ENCODE data around the gene CD58. TPM values are rescaled to one million over a fixed set of nuclear protein-coding genes. Genes with fewer than 3 reads are reported as not detected.

Gene CD58
- polyA plus RNA-seq, 3 donors: 81.0 to 168 (median 128) TPM

GRCh38 chr1:116489231-116489697 is 81.6 kb downstream of the CD58 start:
- intact Hi-C loops (cut with micrococcal nuclease): loop anchor here in 1 of 2 donors (5.0 kb wide), 1 partner anchor 337 kb away; no protein-coding TSS in a partner anchor
- no peak for TF ChIP-seq CTCF (IDR thresholded peaks at IDR 0.05)

GRCh38 chr1:116488071-116488470 is 82.8 kb downstream of the CD58 start:
- Histone ChIP-seq H3K4me3 (replicated peaks in 1 of 3; ENCODE audit: low read depth in 2 of 3, low read length in 3 of 3) (no peak overlapping the region), H3K27me3 (ENCODE audit: control insufficient read depth in 2 of 2, insufficient read depth in 2 of 2, low read length in 2 of 2) (no peaks in the 10 kb centered on the region), H3K4me1 (ENCODE audit: control insufficient read depth in 1 of 2, insufficient read depth in 2 of 2, low read length in 2 of 2) (no peaks in the 10 kb centered on the region), H3K36me3 (replicated peaks in 1 of 2; ENCODE audit: control insufficient read depth in 1 of 2, insufficient read depth in 2 of 2, low read length in 2 of 2) (no peaks in the 10 kb centered on the region), H4K20me1 (ENCODE audit: insufficient read depth, low read length) (no peaks in the 10 kb centered on the region), H3K9me3 (replicated peaks in 1 of 2; ENCODE audit: control insufficient read depth in 1 of 2, insufficient read depth in 1 of 2, low read length in 2 of 2) (no peaks in the 10 kb centered on the region), H3K4me2 (replicated peaks; ENCODE audit: extremely low read depth, low read length, poor library complexity, severe bottlenecking) (no peak overlapping the region), H3K79me2 (ENCODE audit: insufficient read depth, low read length) (no peaks in the 10 kb centered on the region), H3K9ac (ENCODE audit: insufficient read depth, low read length, poor library complexity, severe bottlenecking) (no peak overlapping the region), H3K27ac (ENCODE audit: low read depth in 1 of 2, low read length in 2 of 2) (no peak overlapping the region), H2AFZ (ENCODE audit: insufficient read depth, low read depth, low read length, poor library complexity, severe bottlenecking) (no peak overlapping the region)
- DNase-seq: no peak
- no peak for TF ChIP-seq CTCF (IDR thresholded peaks at IDR 0.05)
- 89% methylated on average over 4 of the region's 4 CpGs for WGBS (ENCODE audit: insufficient coverage)
- no peak overlapping the region for H3K4me3 Mint-ChIP-seq
- peaks cover 0 to under 1% (median 0%) of the 10 kb centered on the region in 7 donors for H3K9me3 Mint-ChIP-seq
- peaks cover 0 to 2% of the 10 kb centered on the region in 2 donors for H3K36me3 Mint-ChIP-seq
- intact Hi-C loops (cut with micrococcal nuclease): loop anchor here in 1 of 2 donors (5.0 kb wide), 1 partner anchor 336 kb away; no protein-coding TSS in a partner anchor
- H3K27me3 Mint-ChIP-seq (ENCODE audit: low read depth in 3 of 3): peaks cover 0 to 3% (median 3%) of the 10 kb centered on the region in 3 donors
- peaks cover 11% of the 10 kb centered on the region for H3K4me1 Mint-ChIP-seq
- peak overlapping the region in 1 of 7 donors; percentile 5 for H3K27ac Mint-ChIP-seq

More at GRCh38 chr1:116489231-116489697, 81.6 kb downstream of the CD58 start:
- Mint-ChIP-seq H3K4me1 (peaks cover 17% of the 10 kb centered on the region), H3K4me3 (no peak overlapping the region), H3K27me3 (ENCODE audit: low read depth in 3 of 3) (peaks cover 0 to 3% (median 2%) of the 10 kb centered on the region in 3 donors), H3K9me3 (no peaks in the 10 kb centered on the region), H3K27ac (peak overlapping the region in 1 of 7 donors; percentile 17), H3K36me3 (peaks cover 0 to 10% of the 10 kb centered on the region in 2 donors)
- H3K4me2 ChIP-seq (replicated peaks; ENCODE audit: extremely low read depth, low read length, poor library complexity, severe bottlenecking): no peak overlapping the region
- no peak overlapping the region for H3K27ac ChIP-seq (ENCODE audit: low read depth in 1 of 2, low read length in 2 of 2)
- H3K36me3 ChIP-seq (replicated peaks in 1 of 2; ENCODE audit: control insufficient read depth in 1 of 2, insufficient read depth in 2 of 2, low read length in 2 of 2): no peaks in the 10 kb centered on the region
- no peaks in the 10 kb centered on the region for H3K9me3 ChIP-seq (replicated peaks in 1 of 2; ENCODE audit: control insufficient read depth in 1 of 2, insufficient read depth in 1 of 2, low read length in 2 of 2)
- no peak overlapping the region for H2AFZ ChIP-seq (ENCODE audit: insufficient read depth, low read depth, low read length, poor library complexity, severe bottlenecking)
- peaks cover 4 to 7% of the 10 kb centered on the region in 2 donors for H3K4me1 ChIP-seq (ENCODE audit: control insufficient read depth in 1 of 2, insufficient read depth in 2 of 2, low read length in 2 of 2)
- no peaks in the 10 kb centered on the region for H3K79me2 ChIP-seq (ENCODE audit: insufficient read depth, low read length)
- WGBS (ENCODE audit: insufficient coverage): no CpG with 5 or more reads among the region's 5 CpGs
- H3K9ac ChIP-seq (ENCODE audit: insufficient read depth, low read length, poor library complexity, severe bottlenecking): no peak overlapping the region
- H4K20me1 ChIP-seq (ENCODE audit: insufficient read depth, low read length): no peaks in the 10 kb centered on the region
- H3K27me3 ChIP-seq (ENCODE audit: control insufficient read depth in 2 of 2, insufficient read depth in 2 of 2, low read length in 2 of 2): no peaks in the 10 kb centered on the region
- no peak overlapping the region for H3K4me3 ChIP-seq (replicated peaks in 1 of 3; ENCODE audit: low read depth in 2 of 3, low read length in 3 of 3)
- DNase-seq: peak in 1 of 3 donors; percentile 41

Measured in CD14-positive monocyte (primary cell).